ENCODE results near the gene PRKCE.

PRKCE gene

GRCh38 chr2:45786030-45786835 is 134.8 kb downstream of the PRKCE start:
- no peak for DNase-seq

GRCh38 chr2:45786836-45787357 is 135.4 kb downstream of the PRKCE start:
- DNase-seq = no peak

GRCh38 chr2:45788401-45788800 is 136.9 kb downstream of the PRKCE start:
- DNase-seq = no peak

GRCh38 chr2:45789317-45789716 is 137.8 kb downstream of the PRKCE start:
- DNase-seq = no peak

- no peak for DNase-seq
Observed at GRCh38 chr2:45789961-45790723, 138.7 kb downstream of the PRKCE start.

- no peak for DNase-seq
Observed at GRCh38 chr2:45793305-45793962, 142.0 kb downstream of the PRKCE start.

- no peak for DNase-seq
Observed at GRCh38 chr2:45794134-45794617, 142.7 kb downstream of the PRKCE start.

GRCh38 chr2:45796500-45796899 is 145.0 kb downstream of the PRKCE start:
- DNase-seq = no peak

GRCh38 chr2:45797451-45798230 is 146.2 kb downstream of the PRKCE start:
- DNase-seq = no peak

GRCh38 chr2:45799679-45800381 is 148.4 kb downstream of the PRKCE start:
- DNase-seq = no peak

GRCh38 chr2:45802499-45803138 is 151.1 kb downstream of the PRKCE start:
- DNase-seq = no peak

GRCh38 chr2:45804987-45805755 is 153.7 kb downstream of the PRKCE start:
- DNase-seq = no peak

GRCh38 chr2:45806563-45807358 is 155.3 kb downstream of the PRKCE start:
- DNase-seq = no peak

- DNase-seq = no peak
Observed at GRCh38 chr2:45808294-45808800, 156.9 kb downstream of the PRKCE start.

GRCh38 chr2:45809205-45809604 is 157.7 kb downstream of the PRKCE start:
- no peak for DNase-seq

- DNase-seq = no peak
Observed at GRCh38 chr2:45812011-45812500, 160.6 kb downstream of the PRKCE start.

GRCh38 chr2:45813003-45813941 is 161.8 kb downstream of the PRKCE start:
- no peak for DNase-seq

- DNase-seq = no peak
Observed at GRCh38 chr2:45814488-45814887, 163.0 kb downstream of the PRKCE start.
